Fibroblast of pulmonary artery (primary cell): ENCODE results near the gene KIRREL3.

Source experiments
- DNase-seq: peaks from one replicate; pipeline ENCODE4 v3.0.0-alpha.2; 2010; ENCODE audit warnings: low read depth
- H3K4me3 ChIP-seq: replicated peaks from 2 replicates; pipeline ENCODE4 v1.5.1; 2011; ENCODE audit warnings: low read depth, mild to moderate bottlenecking, control low read depth, low read length, moderate library complexity
- CTCF ChIP-seq: IDR thresholded peaks from 2 replicates; pipeline ENCODE4 v1.5.1; 2011; ENCODE audit warnings: mild to moderate bottlenecking, control low read depth, low read length, inconsistent platforms; ENCODE audit errors: missing control alignments

The KIRREL3 gene

GRCh38 chr11:126462422-126462821 lies 538.1 kb downstream of the KIRREL3 start:
- no peak for DNase-seq
- TF ChIP-seq CTCF, result no peak
- no peak overlapping the region for H3K4me3 ChIP-seq

- no peak for TF ChIP-seq CTCF
Measured at GRCh38 chr11:126461996-126462395, 538.6 kb downstream of the KIRREL3 start.

GRCh38 chr11:126461096-126461440 lies 539.5 kb downstream of the KIRREL3 start:
- no peak for DNase-seq
- no peak overlapping the region for H3K4me3 ChIP-seq
- no peak for TF ChIP-seq CTCF

More at GRCh38 chr11:126461996-126462395, 538.6 kb downstream of the KIRREL3 start:
- no peak for DNase-seq
- H3K4me3 ChIP-seq, result no peak overlapping the region

- TF ChIP-seq CTCF, result no peak
- DNase-seq, result no peak
- H3K4me3 ChIP-seq, result no peak overlapping the region
Measured at GRCh38 chr11:126460417-126461095, 540.0 kb downstream of the KIRREL3 start.

GRCh38 chr11:126459691-126460281 lies 540.8 kb downstream of the KIRREL3 start:
- no peak for TF ChIP-seq CTCF
- DNase-seq, result peak; percentile 71
- no peak overlapping the region for H3K4me3 ChIP-seq

- TF ChIP-seq CTCF, result no peak
- DNase-seq, result no peak
- H3K4me3 ChIP-seq, result no peak overlapping the region
Measured at GRCh38 chr11:126457817-126458216, 542.8 kb downstream of the KIRREL3 start.
